GM13977 (cell line): Measurements from ENCODE around the gene ADAM30.

Source experiments
- DNase-seq: peaks from one replicate; pipeline ENCODE4 v3.0.0; 2012; ENCODE audit warnings: low spot score
- CTCF ChIP-seq: IDR thresholded peaks from 2 replicates; pipeline ENCODE4 v1.5.1; 2012; ENCODE audit warnings: mild to moderate bottlenecking, control low read depth; ENCODE audit not compliant: insufficient read depth; ENCODE audit errors: extremely low read depth, missing control alignments
- in situ Hi-C: fragments of 300-500 bp; cut with MboI; formaldehyde crosslinking; loops from one replicate; pipeline ENCODE4 v1.12.0; 2022; ENCODE audit warnings: low sequenced_read_pairs, low pct_unique_long_range_greater_than_20kb, mixed read lengths, inconsistent platforms; ENCODE audit not compliant: unreplicated experiment

Gene ADAM30

GRCh38 chr1:119933397-119933796 is 37.1 kb upstream of the ADAM30 start:
- DNase-seq: no peak

GRCh38 chr1:119929643-119930315 is 33.5 kb upstream of the ADAM30 start:
- TF ChIP-seq CTCF: no peak
- in situ Hi-C loops: no loop called here
- DNase-seq: no peak

More at GRCh38 chr1:119933397-119933796, 37.1 kb upstream of the ADAM30 start:
- TF ChIP-seq CTCF: no peak
- in situ Hi-C loops: no loop called here

GRCh38 chr1:119926553-119926952 is 30.2 kb upstream of the ADAM30 start:
- TF ChIP-seq CTCF: no peak
- no peak for DNase-seq
- in situ Hi-C loops: no loop called here

- in situ Hi-C loops: no loop called here
- TF ChIP-seq CTCF: no peak
Observed at GRCh38 chr1:119924948-119925898, 28.9 kb upstream of the ADAM30 start.

GRCh38 chr1:119920104-119920968 is 24.0 kb upstream of the ADAM30 start:
- no peak for TF ChIP-seq CTCF
- in situ Hi-C loops: no loop called here
- DNase-seq: no peak

More at GRCh38 chr1:119924948-119925898, 28.9 kb upstream of the ADAM30 start:
- DNase-seq: no peak

GRCh38 chr1:119919241-119919640 is 22.9 kb upstream of the ADAM30 start:
- TF ChIP-seq CTCF: no peak
- in situ Hi-C loops: no loop called here
- DNase-seq: no peak
